NK-92 (cell line): Measurements from ENCODE around the gene IRX6.

Experiments used
- DNase-seq: peaks from one replicate; lab custom pipeline; 2025; ENCODE audit not compliant: unreplicated experiment; lab: John Stamatoyannopoulos, UW

IRX6 gene

DNA sequence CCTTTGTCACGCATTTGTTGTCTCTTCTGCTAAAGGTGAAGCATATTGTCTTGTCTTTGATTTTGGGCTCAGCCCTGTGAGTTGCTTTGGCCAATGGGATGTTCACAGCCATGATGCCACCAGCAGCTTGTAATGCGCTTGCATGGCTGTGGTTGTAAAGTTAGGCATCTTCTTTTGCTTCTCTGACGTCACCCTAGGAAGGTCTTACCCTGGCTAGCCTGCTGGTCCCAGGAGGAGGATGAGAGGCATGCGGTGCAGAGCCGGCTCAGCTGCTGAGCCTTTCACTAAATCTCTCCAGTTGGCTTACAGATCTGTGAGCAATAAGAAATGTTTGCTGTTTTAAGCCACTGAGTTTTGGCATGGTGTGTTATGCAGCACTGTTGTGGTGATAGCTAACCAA, 40.8 kb downstream of the IRX6 start:
- no peak for DNase-seq

DNA sequence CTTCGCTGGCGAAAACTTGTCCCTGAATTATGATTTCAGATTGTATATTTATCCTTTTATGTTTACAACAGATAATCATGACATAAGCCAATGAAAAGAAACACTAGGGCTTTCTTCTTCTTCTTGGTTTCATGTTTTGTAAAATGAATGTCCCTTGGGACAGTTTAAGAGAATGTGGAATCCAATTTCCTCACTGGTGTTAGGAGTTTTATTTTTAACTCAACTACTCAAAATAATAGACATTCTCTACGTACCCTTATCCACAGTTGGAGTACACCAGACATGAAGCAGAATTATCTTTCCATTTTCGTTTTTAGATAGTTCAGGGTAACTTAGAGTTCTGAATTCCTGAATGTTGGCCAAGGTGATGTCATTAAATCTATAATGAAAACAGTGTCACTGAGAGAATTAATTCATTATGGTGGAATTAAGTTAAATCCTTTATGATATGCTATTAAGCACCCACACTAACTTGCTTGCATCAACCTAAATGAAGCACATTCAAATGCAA, 43.4 kb downstream of the IRX6 start:
- no peak for DNase-seq

DNA sequence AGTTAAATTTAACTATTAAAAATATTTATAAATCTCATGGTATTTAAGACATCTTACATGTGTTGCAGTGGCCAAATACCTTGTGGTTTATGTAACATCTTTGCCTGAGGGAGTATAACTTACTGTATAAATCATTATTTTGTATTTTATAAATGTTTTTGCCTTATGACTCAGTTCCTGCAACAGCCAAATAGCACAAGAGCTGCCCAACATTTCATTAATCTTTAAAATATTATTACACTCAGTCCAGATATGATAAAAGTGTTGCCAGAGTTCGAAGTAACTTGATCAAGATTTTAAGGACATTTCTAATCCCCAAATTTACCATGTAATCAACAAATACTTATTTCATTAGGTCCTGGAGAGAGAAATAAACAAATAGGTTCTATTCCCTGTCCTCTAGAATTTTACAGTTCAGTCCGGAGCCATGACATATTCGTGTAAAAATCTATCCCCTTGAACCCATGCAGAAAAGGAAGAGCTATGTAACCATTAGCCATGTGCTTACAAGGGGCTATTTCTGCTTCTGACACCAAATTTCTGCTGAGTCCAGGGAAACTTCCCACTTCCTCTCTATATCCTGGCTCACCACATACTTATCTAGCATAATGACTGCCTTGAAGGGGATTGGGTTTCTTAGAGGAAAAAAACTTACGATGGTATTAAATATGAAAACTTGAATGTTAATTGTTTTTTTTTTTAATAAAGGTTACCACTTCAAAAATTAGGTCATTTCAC, 44.0 kb downstream of the IRX6 start:
- no peak for DNase-seq

DNA sequence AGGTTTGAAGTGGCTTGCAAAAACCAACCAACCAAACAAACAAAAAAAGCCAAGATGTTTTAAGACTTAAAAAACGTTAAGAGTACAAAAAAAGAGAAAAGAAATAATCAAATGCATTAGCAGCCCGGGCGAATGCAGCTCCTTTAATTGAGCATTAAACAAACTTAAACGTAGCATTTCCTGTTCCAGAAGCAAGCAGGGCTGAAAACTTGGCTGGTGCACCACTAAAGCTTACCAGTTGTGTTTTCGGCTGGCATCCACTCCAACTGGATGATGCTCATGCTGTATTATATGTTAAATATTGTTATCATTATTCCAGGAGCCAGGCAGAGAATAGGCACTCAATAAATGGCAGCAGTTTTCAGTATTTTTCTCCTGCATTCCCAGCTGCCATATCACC, 45.1 kb downstream of the IRX6 start:
- DNase-seq: no peak

DNA sequence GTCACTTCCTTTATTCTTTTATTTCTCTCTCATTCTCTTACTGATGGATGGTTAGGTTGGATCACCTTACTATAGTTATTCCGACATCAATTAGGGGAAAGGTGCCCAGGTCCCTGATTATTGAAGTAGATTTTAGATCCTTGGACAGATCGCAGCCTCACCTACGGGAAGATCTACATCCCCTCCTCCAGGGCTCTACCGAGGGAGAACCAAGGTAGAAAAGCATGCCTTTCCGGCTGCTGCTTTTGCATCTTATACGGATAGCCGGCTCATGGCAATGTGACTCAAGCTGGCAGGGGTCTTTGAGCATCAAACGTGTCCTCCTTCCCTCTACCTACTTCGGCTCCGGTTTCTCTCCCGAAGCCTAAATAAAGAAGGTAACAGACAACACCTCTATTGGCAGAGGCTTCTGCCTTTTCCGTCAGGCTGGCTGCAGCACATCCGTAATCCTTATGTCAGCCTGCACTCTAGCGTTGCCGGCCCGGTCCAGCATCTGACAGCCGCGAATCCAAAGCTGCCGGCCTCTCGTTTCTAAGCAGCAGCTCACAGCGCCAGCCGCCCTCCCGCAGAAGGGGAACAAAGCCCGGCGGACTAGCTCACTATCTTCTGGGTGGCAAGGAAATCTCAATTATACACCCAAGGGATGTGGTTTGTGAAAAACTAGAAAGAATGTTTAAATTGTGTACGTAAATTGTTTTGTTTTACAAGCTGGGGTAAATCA, 46.9 kb downstream of the IRX6 start:
- DNase-seq: no peak

DNA sequence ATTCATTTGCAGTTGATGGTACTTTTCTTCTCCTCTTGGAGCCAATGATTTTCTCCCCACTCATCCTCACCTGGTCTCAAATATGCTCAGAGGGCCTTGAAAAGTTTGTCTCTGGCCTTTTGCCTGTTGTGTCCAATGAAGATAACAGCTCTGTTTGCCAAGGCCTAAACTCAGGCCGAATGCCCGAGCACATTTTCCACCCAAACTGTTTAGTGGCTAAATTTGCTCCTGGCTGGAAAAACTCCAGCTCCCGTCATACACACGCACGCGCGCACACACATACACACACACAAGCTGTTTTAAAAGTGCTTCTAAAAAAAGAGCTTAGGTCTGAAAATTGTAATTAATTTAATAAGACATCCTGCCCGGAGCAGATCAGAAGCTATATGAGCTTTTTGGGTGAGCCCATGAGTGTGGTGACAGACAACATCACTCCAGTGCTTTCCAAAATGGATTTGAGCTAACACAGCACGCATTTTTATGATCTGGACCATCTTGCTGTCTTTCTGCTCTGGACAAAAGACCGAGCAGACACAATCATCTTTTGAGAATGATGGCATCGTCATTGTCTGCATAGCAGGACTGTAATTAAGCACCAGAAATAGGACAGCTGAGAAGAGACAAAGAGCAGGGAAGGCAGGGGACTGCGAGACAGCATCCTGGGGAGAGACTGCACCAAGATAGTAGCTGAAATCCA, 48.9 kb downstream of the IRX6 start:
- DNase-seq: no peak

DNA sequence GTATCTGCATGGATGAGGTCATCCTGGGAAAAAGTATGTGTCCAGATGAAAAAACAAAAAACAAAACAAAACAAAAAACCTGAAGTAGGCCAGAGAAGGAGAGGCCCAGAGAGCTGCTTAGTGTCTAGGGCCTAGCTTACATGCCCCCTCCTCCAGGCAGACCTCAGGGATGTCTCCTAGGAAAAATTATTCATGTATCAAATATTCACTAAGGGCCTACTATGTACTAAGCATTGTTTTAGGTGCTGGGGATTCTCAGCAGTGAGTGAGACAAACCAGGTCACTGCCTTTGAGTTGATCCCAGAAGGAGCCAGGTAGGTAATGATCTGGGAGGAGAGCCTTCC, 49.5 kb downstream of the IRX6 start:
- no peak for DNase-seq

DNA sequence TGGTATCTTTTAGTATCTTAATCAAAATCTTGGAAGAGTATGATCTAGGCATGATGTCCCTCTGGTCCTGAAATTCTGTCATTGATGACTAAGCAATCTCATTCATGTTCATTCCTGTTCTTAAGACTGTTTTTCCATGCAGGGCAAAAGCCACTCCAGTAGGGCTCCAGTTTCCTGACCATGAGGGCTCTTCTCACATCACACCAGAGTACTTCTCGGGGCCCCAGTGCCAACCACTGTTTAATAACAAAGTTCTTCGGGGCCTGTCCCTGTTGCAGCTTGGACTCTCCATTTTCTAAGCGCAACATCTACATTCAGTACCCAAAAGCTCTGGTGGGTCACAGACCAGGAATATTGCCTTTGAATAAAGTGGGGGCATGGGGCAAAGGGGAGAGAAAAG, 52.0 kb downstream of the IRX6 start:
- no peak for DNase-seq

DNA sequence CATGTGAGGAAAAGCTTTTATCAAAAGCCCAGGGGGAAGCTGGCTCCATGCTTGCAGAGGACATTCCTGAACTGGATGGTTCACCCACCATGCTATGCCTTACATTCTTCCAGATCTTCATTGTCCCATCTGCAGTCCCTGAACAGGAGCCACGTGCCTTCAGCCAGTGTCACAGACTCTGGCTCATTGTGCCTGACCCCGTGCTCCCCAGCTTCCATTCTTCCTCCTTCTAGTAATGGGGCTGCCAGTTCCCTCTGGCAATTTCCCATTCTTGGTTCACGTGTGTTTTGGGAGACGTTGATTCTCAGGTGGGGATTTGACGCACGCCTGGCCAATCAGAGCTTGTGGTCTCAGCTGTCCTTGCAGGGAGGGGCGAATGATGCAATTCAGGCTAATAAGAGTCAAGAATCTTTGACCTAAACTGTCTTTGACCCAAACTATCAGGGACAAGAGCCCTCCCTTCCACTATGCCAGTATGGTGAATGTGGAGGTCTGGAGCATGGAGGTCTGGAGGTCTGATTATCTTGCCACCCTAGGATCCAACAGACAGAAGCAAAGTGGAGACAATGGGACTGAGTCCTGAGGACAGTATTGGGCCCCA, 52.7 kb downstream of the IRX6 start:
- DNase-seq: no peak

DNA sequence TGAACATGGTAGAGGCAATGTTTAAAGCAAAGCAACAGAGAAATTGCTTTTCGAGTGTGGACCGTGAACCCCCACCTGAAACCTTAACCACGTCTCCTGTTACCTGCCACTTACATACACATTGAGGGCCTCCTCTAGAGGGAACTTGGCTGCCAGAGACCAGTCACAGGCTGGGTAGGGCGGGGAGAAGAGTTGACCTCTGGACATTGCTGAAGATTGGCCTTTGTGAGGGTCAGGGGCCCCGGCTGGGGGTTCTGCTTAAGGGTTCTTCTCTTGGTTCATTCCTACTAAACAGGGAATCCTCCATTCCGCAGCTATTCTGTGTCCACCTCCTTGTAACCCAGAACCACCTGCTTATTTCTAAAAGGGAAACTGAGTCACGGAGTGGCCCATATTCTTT, 53.8 kb downstream of the IRX6 start:
- DNase-seq: no peak

DNA sequence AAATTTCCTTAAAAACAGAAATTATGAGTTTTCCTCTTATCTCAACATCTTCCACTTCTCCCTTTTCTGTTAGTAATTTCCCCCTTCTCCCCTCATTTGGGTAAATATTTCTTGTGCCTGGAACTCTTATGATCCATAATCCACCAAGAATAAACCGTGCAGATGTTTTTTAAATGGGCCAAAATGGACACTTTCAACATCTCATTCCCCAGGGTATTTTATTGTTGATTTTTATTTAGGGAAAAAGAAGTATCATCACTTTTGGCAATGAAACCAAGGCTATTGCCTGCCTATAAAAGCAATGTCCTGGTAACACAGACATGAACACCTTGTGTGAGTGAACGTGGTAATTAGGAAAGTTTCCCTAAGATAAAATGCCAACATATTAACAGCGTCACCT, 54.6 kb downstream of the IRX6 start:
- DNase-seq: no peak

DNA sequence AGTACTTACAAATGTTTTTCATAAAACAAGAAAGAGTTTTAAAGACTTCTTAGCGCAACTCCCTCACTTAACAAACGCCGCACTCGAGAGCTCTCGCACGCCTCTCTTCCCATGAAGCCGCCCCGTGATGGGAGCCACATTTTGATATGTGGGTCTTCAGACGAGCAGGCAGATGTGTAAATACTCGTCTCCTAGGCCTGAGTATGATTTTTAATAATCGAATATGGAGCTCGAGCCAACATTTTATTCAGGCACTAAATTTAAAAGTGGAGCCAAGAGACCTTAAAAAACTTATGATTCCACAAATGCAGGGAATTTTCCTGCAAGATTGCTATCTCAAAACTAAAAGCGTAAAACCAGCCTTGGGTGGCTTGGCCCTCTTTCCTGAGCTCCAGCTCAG, 55.4 kb downstream of the IRX6 start:
- no peak for DNase-seq

DNA sequence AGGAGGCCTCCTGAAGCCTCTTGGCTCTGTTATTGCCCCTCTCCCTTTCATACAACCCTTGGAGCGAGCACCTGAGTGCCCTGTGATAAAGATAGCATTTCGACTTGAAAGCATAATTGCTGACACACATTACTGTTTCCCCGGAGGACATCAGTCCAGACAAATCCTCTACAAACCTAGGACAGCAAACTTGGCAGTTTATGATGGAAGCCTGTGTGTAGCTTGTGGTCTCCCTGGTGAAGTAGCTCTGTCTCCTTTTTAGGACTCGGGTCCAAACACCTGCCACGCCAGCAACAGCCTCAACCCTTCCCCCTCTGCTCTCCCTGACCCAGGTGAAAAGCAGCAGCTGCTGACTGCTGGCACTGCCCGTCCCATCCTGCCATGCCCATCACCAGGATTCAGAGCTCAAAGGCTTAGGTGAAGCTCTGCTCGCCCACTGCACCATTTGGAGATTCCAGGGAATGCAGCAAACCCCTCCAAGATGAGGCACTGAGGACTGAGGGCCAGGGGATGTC, 55.9 kb downstream of the IRX6 start:
- no peak for DNase-seq
